Activated naive CD8-positive, alpha-beta T cell (primary cell): ENCODE data around the gene RTN4R.
"Not testable (repeated sequence)": the region's sequence is repeated elsewhere in the genome, so short reads cannot be mapped to it uniquely, and the experiment has no call there.

Experiments
- H3K27ac Mint-ChIP-seq: one replicate; pipeline ENCODE4 v1.8.0; 2021; ENCODE audit warnings: mixed read lengths
- H3K27me3 Mint-ChIP-seq: one replicate; pipeline ENCODE4 v1.8.0; 2021; ENCODE audit warnings: mixed read lengths
- H3K36me3 Mint-ChIP-seq: one replicate; pipeline ENCODE4 v1.8.0; 2021; ENCODE audit warnings: mixed read lengths
- H3K4me1 Mint-ChIP-seq: one replicate; pipeline ENCODE4 v1.8.0; 2021; ENCODE audit warnings: low read depth, mixed read lengths
- H3K4me3 Mint-ChIP-seq: one replicate; pipeline ENCODE4 v1.8.0; 2021; ENCODE audit warnings: mild to moderate bottlenecking, mixed read lengths
- H3K9me3 Mint-ChIP-seq: one replicate; pipeline ENCODE4 v1.8.0; 2021; ENCODE audit warnings: low read depth, mixed read lengths

RTN4R gene

DNA sequence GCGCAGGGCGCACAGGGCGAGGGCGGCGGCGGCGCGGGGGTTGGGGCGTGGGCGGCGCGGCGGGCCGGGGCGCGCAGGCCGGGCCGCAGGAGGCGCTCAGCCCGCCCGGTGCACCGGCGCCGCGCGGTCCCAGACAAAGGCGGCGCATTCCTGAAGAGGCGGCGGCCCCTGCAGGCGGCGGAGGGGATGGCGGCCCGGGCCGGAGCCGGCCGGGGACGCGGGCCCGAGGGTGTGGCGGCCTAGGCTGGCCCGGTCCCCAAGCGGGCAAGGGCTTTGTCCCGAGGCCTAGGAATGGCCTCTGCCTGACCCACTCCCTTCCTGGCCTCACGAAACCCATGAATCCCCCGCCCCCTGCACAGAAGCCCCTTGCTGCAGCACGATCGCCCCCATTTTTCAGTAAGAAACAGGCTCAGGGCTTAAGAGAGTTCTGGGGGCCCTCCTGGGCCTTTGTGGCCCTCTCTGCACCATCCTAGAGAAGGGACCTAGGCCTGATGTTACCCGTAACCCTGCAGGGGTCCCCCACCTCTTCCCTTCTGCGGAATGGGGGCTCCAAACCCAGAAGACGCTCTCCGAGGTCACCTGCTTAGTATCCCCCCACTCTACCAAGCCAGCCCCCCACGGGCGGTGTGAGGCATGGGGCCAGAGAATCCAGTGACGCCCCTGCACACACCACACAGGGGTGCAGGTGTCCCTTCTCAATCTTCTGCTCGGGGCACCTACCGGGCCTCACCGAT is at the start of gene RTN4R:
Gene RTN4R (minus strand): TSS at position 40 of the 734 bp plus-strand sequence. CDS start 226 bp downstream, outside the sequence.
- no peaks in the 10 kb centered on the region for H3K36me3 Mint-ChIP-seq
- no peaks in the 10 kb centered on the region for H3K27me3 Mint-ChIP-seq
- H3K4me1 Mint-ChIP-seq = peaks cover 6% of the 10 kb centered on the region
- H3K4me3 Mint-ChIP-seq = peak within 1 kb of the TSS; percentile 70
- H3K27ac Mint-ChIP-seq = no peak within 1 kb of the TSS
- H3K9me3 Mint-ChIP-seq = no peaks in the 10 kb centered on the region

DNA sequence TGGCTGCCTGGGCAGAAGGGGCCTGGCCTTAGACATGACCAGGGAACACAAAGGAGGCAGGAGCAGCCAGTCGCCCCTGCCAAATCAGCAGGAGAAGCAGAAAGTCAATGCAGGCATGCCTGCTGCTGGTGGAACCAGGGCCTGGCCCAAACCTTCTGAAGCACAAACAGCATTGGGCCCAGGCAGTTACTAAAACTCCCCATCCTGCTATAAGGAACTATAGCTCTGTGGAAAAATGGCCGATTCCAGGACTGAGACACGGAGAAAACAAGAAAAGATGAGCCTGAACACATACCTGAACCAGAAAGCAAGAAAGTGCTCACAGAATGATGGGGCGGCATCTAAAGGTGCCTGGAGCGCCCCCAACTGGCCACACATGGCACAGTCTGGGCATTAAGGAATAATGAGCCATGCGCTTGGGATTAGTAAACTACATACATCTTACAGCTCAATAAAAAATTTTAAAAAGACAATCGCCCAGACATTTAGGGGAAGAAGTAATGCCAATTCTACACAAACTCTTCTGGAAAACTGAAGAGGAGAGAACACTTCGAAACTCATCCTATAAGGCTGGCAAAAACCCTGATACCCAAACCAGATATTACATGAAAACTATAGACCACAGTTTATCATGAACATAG is 49.4 kb upstream of the RTN4R start:
- H3K27ac Mint-ChIP-seq, H3K9me3 Mint-ChIP-seq, H3K36me3 Mint-ChIP-seq, H3K27me3 Mint-ChIP-seq: not testable (repeated sequence)
- Mint-ChIP-seq H3K4me3 (peak overlapping the region; percentile 92), H3K4me1 (peaks cover 39% of the 10 kb centered on the region)

- H3K4me3 Mint-ChIP-seq = no peak overlapping the region
- H3K27me3 Mint-ChIP-seq = no peaks in the 10 kb centered on the region
- H3K4me1 Mint-ChIP-seq = peaks cover 38% of the 10 kb centered on the region
- H3K36me3 Mint-ChIP-seq = no peaks in the 10 kb centered on the region
- H3K27ac Mint-ChIP-seq = no peak overlapping the region
- H3K9me3 Mint-ChIP-seq = no peaks in the 10 kb centered on the region
These were observed 48.8 kb upstream of the RTN4R start for GRCh38 chr22:20316844-20317401.

GRCh38 chr22:20316217-20316843 is 48.2 kb upstream of the RTN4R start:
- Mint-ChIP-seq H3K9me3 (no peaks in the 10 kb centered on the region), H3K36me3 (no peaks in the 10 kb centered on the region), H3K27ac (no peak overlapping the region), H3K4me1 (peaks cover 33% of the 10 kb centered on the region), H3K4me3 (no peak overlapping the region), H3K27me3 (no peaks in the 10 kb centered on the region)

GRCh38 chr22:20315337-20316216 is 47.5 kb upstream of the RTN4R start:
- H3K27me3 Mint-ChIP-seq = no peaks in the 10 kb centered on the region
- no peak overlapping the region for H3K27ac Mint-ChIP-seq
- no peak overlapping the region for H3K4me3 Mint-ChIP-seq
- no peaks in the 10 kb centered on the region for H3K9me3 Mint-ChIP-seq
- peaks cover 28% of the 10 kb centered on the region for H3K4me1 Mint-ChIP-seq
- no peaks in the 10 kb centered on the region for H3K36me3 Mint-ChIP-seq

GRCh38 chr22:20314741-20315336 is 46.7 kb upstream of the RTN4R start:
- not testable (repeated sequence) for H3K36me3 Mint-ChIP-seq, H3K27me3 Mint-ChIP-seq, H3K27ac Mint-ChIP-seq, H3K9me3 Mint-ChIP-seq, H3K4me3 Mint-ChIP-seq
- peaks cover 27% of the 10 kb centered on the region for H3K4me1 Mint-ChIP-seq

DNA sequence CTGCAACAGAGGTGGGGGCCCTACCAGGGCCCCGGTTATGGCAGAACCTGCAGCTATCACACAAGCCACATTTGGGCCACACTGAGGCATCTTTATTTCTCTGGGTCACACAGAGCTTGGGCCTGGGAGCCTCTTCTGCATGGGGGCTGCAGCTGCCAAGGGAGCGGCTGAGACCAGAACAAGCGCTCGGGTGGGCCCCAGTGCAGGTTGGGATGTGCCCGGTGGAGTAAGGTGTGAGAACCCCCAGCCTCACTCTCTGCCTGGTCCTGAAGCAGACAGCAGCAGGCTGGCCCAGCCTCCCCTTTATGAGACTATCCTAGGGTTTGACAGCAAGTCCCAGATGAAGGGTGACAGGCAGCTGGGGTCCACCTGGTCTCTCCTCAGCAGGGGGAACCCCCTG is 46.1 kb upstream of the RTN4R start:
- H3K4me3 Mint-ChIP-seq, H3K27me3 Mint-ChIP-seq, H3K27ac Mint-ChIP-seq, H3K36me3 Mint-ChIP-seq, H3K9me3 Mint-ChIP-seq: not testable (repeated sequence)
- peaks cover 25% of the 10 kb centered on the region for H3K4me1 Mint-ChIP-seq

GRCh38 chr22:20313306-20314077 is 45.4 kb upstream of the RTN4R start:
- H3K4me1 Mint-ChIP-seq = peaks cover 17% of the 10 kb centered on the region
- H3K36me3 Mint-ChIP-seq, H3K27ac Mint-ChIP-seq, H3K4me3 Mint-ChIP-seq, H3K27me3 Mint-ChIP-seq, H3K9me3 Mint-ChIP-seq: not testable (repeated sequence)

GRCh38 chr22:20312396-20313191 is 44.5 kb upstream of the RTN4R start:
- H3K36me3 Mint-ChIP-seq = no peaks in the 10 kb centered on the region
- peaks cover 10% of the 10 kb centered on the region for H3K4me1 Mint-ChIP-seq
- H3K4me3 Mint-ChIP-seq = no peak overlapping the region

DNA sequence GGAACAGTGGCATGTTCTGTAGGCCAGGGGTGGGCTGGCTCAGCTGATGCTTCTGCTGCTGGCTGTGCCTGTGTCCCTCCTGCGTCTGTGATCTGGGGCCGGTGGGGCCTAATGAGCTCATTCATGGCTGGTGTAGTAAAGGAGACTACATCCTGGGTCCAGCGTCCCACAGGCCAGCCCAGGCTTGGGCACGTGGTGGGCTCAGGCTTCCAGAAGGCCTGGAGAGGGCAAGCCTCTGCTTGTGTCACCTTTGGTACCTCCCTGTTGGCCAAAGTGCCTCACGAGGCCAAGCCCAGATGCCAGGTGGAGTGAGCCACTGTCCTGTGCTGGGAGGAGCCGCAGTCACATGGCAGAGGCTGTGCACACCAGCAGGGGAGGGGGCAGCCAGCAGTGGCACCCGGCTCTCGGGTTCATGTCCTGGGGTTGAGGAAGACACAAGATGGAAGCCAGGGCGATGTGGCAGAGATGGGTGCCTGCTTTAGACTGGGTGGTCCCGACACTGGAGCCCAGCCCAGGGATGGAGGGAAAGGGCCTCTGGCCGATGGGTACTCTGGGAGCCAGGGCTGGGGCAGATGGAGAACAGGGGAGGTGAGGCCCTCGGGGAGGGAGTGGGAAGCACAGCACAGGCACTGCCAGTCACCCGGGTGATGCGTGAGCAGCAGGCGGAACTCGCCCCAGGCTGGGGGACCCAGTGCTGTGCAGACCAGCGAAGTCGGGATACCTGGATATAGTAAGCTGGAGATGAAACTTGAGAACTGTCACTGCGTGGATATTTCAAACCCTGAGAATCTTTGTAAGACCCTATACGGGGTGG is 43.3 kb upstream of the RTN4R start:
- H3K4me3 Mint-ChIP-seq, H3K4me1 Mint-ChIP-seq, H3K9me3 Mint-ChIP-seq, H3K36me3 Mint-ChIP-seq, H3K27ac Mint-ChIP-seq, H3K27me3 Mint-ChIP-seq: not testable (repeated sequence)

More at GRCh38 chr22:20312396-20313191, 44.5 kb upstream of the RTN4R start:
- H3K9me3 Mint-ChIP-seq = no peaks in the 10 kb centered on the region
- H3K27ac Mint-ChIP-seq = no peak overlapping the region
- H3K27me3 Mint-ChIP-seq = no peaks in the 10 kb centered on the region

GRCh38 chr22:20310773-20311172 is 42.7 kb upstream of the RTN4R start:
- not testable (repeated sequence) for H3K27me3 Mint-ChIP-seq, H3K9me3 Mint-ChIP-seq, H3K27ac Mint-ChIP-seq, H3K4me1 Mint-ChIP-seq, H3K4me3 Mint-ChIP-seq, H3K36me3 Mint-ChIP-seq

GRCh38 chr22:20310180-20310579 is 42.1 kb upstream of the RTN4R start:
- H3K9me3 Mint-ChIP-seq, H3K27me3 Mint-ChIP-seq, H3K27ac Mint-ChIP-seq, H3K4me1 Mint-ChIP-seq, H3K36me3 Mint-ChIP-seq, H3K4me3 Mint-ChIP-seq: not testable (repeated sequence)
